ENCODE data around the gene GNAQ.

GRCh38 chr9:78062710-78063109 is 31.1 kb upstream of the GNAQ start:
- no peak for TF ChIP-seq CTCF (IDR thresholded peaks at IDR 0.05)
- TF ChIP-seq POLR2A (IDR thresholded peaks at IDR 0.05), result no peak
- no peak for TF ChIP-seq EP300 (IDR thresholded peaks at IDR 0.05)
